C4-2B (cell line): ENCODE data around the gene ZNF277.

Experiments used
- CTCF ChIP-seq: fragments of 450-650 bp; conservative IDR thresholded peaks from 2 replicates; pipeline ENCODE4 v1.5.1; 2017; ENCODE audit warnings: mild to moderate bottlenecking
- ZFX ChIP-seq: fragments of 450-650 bp; IDR thresholded peaks from 2 replicates; pipeline ENCODE4 v1.6.1; 2017

GRCh38 chr7:112173568-112173905 is 33.0 kb upstream of the ZNF277 start:
- TF ChIP-seq ZFX = no peak
- no peak for TF ChIP-seq CTCF
